NCI-H2171 (cell line): ENCODE results near the gene COA1.
"Not testable (repeated sequence)": the region's sequence is repeated elsewhere in the genome, so short reads cannot be mapped to it uniquely, and the experiment has no call there.

Experiments used
- DNase-seq: peaks from one replicate; lab custom pipeline; 2025; lab: John Stamatoyannopoulos, UW

The COA1 gene

GRCh38 chr7:43628431-43628830 is 100.9 kb downstream of the COA1 start:
- DNase-seq = no peak

GRCh38 chr7:43627798-43628197 is 101.5 kb downstream of the COA1 start:
- DNase-seq = not testable (repeated sequence)

- no peak for DNase-seq
Observed at GRCh38 chr7:43626695-43627094, 102.6 kb downstream of the COA1 start.

GRCh38 chr7:43625980-43626379 is 103.3 kb downstream of the COA1 start:
- DNase-seq = no peak

GRCh38 chr7:43625453-43625852 is 103.9 kb downstream of the COA1 start:
- no peak for DNase-seq

- DNase-seq = no peak
Observed at GRCh38 chr7:43624156-43624555, 105.2 kb downstream of the COA1 start.

GRCh38 chr7:43621729-43622448 is 107.4 kb downstream of the COA1 start:
- no peak for DNase-seq

- no peak for DNase-seq
Observed at GRCh38 chr7:43619213-43620012, 109.9 kb downstream of the COA1 start.

- no peak for DNase-seq
Observed at GRCh38 chr7:43618073-43618472, 111.2 kb downstream of the COA1 start.

GRCh38 chr7:43616977-43617376 is 112.3 kb downstream of the COA1 start:
- DNase-seq = no peak

- DNase-seq = no peak
Observed at GRCh38 chr7:43615558-43616145, 113.7 kb downstream of the COA1 start.

- no peak for DNase-seq
Observed at GRCh38 chr7:43612599-43613589, 116.4 kb downstream of the COA1 start.

- DNase-seq = no peak
Observed at GRCh38 chr7:43612128-43612527, 117.2 kb downstream of the COA1 start.

GRCh38 chr7:43609097-43609496 is 120.2 kb downstream of the COA1 start:
- DNase-seq = no peak

GRCh38 chr7:43604251-43604650 is 125.1 kb downstream of the COA1 start:
- no peak for DNase-seq

- peak; percentile 55 for DNase-seq
Observed at GRCh38 chr7:43602256-43602655, 127.1 kb downstream of the COA1 start.

GRCh38 chr7:43600056-43600455 is 129.3 kb downstream of the COA1 start:
- no peak for DNase-seq

GRCh38 chr7:43596426-43596825 is 132.9 kb downstream of the COA1 start:
- not testable (repeated sequence) for DNase-seq

- DNase-seq = peak; percentile 55
Observed at GRCh38 chr7:43594020-43594419, 135.3 kb downstream of the COA1 start.

GRCh38 chr7:43593010-43593409 is 136.3 kb downstream of the COA1 start:
- DNase-seq = no peak

- no peak for DNase-seq
Observed at GRCh38 chr7:43592326-43592725, 137.0 kb downstream of the COA1 start.
